DOHH2 (cell line): ENCODE data around the gene MKS1.

Experiments used
- EZH2phosphoT487 ChIP-seq: fragments of 200-600 bp; sonication (generic); IDR thresholded peaks from 2 replicates; pipeline ENCODE4 v1.6.1; 2017; ENCODE audit warnings: borderline replicate concordance, mild to moderate bottlenecking, antibody characterized with exemption, low read length, moderate library complexity, mixed read lengths
- TF ChIP-seq, protein P1 (sequence below): fragments of 200-600 bp; sonication (generic); IDR thresholded peaks from one replicate; pipeline ENCODE4 v1.5.1; 2014; ENCODE audit warnings: antibody characterized with exemption, mild to moderate bottlenecking, low read depth, low read length; ENCODE audit not compliant: poor library complexity, severe bottlenecking

DNA sequence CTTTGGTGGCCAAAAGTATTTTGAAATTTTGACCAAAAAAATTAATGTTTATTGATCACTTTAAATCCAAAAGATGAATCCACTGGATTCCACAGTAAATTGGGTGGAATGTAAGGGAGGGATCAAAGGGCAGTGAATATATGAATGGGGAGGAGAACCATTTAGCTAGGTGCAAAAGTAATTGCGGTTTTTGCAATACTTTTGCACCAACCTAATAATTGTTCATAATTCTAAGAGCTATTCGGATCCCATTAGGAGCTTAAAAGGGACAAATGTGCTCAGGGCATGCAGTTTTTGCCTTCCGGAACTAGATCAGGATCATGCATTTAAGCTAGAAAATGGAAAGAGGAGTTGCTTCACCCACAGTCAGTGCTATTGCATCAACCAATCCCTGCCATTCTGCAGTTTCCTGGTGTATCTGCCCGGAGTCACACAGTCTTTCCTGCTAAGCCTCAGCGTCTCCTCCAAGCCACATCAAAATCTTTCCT lies 19.1 kb upstream of the MKS1 start, which contains the start of gene LPO:
- TF ChIP-seq, protein P1, sequence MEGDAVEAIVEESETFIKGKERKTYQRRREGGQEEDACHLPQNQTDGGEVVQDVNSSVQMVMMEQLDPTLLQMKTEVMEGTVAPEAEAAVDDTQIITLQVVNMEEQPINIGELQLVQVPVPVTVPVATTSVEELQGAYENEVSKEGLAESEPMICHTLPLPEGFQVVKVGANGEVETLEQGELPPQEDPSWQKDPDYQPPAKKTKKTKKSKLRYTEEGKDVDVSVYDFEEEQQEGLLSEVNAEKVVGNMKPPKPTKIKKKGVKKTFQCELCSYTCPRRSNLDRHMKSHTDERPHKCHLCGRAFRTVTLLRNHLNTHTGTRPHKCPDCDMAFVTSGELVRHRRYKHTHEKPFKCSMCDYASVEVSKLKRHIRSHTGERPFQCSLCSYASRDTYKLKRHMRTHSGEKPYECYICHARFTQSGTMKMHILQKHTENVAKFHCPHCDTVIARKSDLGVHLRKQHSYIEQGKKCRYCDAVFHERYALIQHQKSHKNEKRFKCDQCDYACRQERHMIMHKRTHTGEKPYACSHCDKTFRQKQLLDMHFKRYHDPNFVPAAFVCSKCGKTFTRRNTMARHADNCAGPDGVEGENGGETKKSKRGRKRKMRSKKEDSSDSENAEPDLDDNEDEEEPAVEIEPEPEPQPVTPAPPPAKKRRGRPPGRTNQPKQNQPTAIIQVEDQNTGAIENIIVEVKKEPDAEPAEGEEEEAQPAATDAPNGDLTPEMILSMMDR: no peak
- TF ChIP-seq EZH2phosphoT487: no peak
